A204.1 (cell line): ENCODE measurements around the gene CHPF.
A peak's percentile ranks its signal among the peaks of the same experiment; 100 is the strongest.

Experiments
- FAIRE-seq: peaks from 2 replicates; lab custom pipeline; 2012; peaks lifted over from hg19 to GRCh38; lab: Jason Lieb, UNC

Gene CHPF

DNA sequence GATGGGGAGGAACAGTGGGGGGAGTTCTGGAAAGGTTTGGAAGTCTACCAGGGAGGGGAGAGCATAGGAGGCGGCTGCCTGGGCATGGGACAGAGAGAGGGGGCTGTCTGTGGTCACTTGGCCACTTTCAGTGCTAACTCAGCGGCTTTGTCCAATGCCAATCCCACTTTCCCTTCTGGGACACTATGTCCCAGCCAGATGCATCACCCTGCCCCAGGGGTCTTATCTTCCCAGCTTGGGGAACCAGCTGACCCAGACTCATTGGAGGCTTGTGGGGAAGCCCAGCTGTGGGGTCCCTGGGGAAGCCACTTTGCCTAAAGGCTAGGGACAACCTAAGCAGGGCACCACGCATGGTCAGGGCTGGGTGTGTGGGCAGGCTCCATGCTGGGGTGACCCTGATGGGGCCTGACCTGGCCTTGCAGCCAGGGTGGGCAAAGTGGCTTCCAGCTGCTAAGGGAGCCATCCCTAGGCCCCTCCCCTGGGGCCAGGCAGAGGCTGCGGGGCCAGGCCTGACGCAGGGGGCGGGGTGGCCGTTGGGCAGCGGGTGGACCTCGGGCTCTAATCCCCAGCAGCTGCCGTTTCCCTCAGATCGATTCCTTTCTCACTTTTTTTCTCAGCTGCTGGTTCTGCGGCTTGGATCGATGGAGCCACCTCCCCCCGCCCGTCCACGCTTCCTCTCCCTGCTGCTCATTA lies 30.9 kb downstream of the CHPF start:
- FAIRE-seq: no peak

- no peak for FAIRE-seq
Observed at GRCh38 chr2:219511547-219512325, 31.9 kb downstream of the CHPF start.

GRCh38 chr2:219510512-219511135 lies 33.0 kb downstream of the CHPF start:
- FAIRE-seq: no peak

DNA sequence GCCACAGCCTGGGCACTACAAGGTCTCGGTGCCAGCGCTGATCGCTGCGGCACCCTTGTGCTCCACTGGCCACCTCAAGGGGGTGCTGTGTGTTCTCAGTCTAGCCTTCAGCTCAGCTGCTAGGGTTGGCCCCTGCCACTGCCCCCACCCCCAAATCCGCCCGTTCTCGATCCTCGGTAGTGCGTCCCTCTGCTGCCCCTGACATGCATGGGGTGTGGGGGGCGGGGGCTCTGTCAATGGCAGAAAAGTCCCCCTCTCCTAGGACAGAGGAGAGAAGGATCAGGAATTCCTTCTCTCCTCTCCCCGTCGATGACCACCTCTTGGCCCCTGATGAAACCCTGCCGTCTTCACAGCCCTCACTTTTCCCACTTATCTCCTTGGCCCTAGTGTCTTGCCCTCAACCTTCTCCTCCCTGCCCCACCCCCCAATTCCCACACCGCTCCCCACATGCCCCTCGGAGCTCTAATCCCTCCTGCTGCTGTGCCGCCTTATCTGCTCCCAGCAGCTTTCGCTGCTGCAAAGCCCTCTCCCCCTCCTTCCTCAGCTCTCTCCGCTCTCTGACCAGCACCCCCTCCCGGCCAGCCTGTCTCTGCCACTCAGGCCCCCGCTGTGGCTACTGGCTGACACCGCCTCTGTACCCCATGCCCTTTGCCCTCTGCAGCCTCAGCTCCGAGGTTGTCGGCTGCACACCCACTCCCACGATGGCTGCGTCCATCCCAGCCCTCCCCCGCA lies 33.7 kb downstream of the CHPF start:
- FAIRE-seq: no peak

DNA sequence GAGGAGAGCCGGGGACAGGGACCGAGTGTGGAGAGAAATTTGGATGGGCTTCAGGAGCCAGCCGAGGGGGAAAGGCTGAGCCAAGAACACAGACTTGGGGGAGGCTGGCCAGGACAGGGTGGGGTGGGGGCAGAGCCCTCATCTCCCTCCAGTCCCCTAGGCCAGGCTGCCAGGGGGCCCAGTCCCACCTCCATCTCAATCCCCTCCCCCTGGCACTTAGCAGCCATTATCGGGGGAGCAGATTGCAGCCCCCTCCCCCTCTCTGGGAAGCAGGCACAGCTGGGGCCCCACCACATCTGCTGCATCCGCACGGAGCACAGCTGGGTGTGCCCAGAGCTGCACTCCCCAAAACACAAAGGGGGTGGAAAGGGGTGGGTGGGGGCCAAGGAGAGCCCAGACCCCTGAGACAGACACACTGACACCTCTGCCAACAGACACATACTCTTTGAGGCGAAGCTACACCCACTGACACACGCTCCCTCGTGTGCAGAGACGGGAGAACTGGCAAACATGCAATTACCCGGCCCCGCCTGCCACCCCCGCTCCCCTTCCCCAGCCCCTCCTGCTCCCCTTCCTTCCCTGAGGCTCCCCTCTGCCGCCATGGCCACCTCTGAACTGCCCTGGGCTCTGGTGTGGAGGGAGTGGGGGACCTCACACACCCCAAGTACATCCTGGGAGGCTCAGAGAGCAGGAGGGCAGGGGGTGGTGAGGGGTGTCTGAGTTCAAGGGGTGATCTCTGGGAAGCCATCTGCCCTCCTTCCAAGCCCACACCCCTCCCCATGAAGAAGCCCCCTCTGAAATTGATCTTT lies 34.4 kb downstream of the CHPF start:
- FAIRE-seq: no peak

GRCh38 chr2:219508444-219508734 lies 35.2 kb downstream of the CHPF start:
- FAIRE-seq: no peak

- no peak for FAIRE-seq
Observed at GRCh38 chr2:219507581-219508443, 35.8 kb downstream of the CHPF start.

- FAIRE-seq: no peak
Observed at GRCh38 chr2:219506802-219507526, 36.6 kb downstream of the CHPF start.

- no peak for FAIRE-seq
Observed at GRCh38 chr2:219506153-219506801, 37.3 kb downstream of the CHPF start.

DNA sequence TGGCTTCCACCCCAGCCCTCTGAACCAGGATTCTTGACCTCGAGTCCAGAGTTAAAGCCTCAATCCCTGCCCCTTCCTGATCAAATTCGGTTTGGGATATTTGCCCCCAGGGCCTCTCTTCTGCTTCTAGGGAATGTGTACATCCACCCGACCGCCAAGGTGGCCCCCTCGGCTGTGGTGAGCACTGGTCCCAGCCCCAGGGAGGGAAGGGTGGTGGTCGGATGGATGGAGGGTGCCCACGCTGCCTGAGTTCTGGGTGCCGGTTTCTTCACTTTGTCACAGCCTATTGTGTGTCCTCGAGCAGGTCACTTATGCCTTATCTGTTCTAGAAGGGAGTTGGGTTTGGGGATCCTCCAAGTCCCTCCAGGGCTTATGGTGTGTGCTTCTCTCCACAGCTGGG lies 38.0 kb downstream of the CHPF start:
- no peak for FAIRE-seq

DNA sequence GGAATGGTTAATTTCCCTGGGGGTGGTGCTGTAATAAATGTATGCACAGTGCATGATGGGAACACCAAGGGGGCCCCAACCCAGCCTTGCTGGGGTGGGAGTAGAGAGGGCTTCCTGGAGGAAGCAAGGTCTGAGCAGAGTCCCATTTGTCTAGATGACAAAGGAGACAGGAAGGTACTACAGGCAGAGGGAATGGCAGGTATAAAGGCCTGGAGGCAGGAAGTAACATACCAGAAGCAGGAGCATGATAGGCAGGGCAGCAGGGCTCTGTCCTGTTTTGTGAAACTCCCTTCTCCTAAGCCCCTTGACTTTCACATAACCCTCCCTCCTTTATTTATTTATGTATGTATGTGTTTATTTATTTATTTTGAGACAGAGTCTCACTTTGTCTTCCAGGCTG lies 41.0 kb downstream of the CHPF start:
- no peak for FAIRE-seq

DNA sequence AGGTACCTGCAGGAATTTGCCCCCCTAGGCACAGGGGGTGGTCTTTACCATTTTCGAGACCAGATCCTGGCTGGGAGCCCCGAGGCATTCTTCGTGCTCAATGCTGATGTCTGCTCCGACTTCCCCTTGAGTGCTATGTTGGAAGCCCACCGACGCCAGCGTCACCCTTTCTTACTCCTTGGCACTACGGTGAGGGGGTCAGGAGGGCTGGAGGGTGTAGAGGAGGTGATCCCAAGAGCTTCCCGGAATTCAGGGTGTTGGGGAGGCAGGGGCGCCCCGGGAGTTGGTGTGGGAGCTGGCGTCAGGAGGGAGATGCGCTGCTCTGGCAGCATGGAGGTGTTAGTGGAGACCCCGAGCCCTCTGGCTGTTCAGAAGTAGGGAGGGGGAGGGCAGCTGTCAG lies 41.8 kb downstream of the CHPF start:
- no peak for FAIRE-seq

GRCh38 chr2:219500135-219500534 lies 43.5 kb downstream of the CHPF start:
- FAIRE-seq: no peak

DNA sequence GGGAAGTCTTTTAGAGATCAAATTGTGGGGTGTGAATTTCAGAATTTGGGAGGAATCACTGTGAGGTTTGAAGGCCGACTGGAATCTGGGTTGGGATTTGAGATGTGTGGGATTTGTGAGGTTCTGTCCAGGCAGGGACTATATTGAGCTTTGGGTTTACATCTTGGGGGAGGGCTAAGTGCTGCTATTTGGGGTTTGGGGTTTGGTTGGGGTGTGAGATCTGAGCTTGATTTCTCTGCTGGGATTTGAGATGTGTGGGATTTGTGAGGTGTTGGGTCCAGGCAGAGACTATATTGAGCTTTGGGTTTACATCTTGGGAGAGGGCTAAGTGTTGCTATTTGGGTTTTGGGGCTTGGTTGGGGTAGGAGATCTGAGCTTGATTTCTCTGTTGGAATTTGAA lies 44.1 kb downstream of the CHPF start:
- no peak for FAIRE-seq

DNA sequence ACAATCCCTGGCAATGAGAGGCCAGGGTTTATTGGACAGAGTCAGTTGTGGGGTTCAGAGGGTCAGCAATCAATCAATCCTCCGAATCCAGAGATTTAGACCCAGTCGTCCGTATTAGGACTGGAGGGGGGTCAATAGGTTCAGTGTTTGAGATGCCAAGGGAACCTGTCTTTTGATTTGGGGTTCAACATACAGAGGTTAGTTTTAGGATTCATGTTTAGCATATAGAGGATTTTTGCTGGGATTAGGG lies 44.6 kb downstream of the CHPF start:
- FAIRE-seq: no peak

GRCh38 chr2:219498280-219499057 lies 45.1 kb downstream of the CHPF start, which contains the start of gene GMPPA:
Gene GMPPA (plus strand): TSS chr2:219498891. CDS start chr2:219499976, 1,085 bp downstream.
- FAIRE-seq: peak; percentile 99

DNA sequence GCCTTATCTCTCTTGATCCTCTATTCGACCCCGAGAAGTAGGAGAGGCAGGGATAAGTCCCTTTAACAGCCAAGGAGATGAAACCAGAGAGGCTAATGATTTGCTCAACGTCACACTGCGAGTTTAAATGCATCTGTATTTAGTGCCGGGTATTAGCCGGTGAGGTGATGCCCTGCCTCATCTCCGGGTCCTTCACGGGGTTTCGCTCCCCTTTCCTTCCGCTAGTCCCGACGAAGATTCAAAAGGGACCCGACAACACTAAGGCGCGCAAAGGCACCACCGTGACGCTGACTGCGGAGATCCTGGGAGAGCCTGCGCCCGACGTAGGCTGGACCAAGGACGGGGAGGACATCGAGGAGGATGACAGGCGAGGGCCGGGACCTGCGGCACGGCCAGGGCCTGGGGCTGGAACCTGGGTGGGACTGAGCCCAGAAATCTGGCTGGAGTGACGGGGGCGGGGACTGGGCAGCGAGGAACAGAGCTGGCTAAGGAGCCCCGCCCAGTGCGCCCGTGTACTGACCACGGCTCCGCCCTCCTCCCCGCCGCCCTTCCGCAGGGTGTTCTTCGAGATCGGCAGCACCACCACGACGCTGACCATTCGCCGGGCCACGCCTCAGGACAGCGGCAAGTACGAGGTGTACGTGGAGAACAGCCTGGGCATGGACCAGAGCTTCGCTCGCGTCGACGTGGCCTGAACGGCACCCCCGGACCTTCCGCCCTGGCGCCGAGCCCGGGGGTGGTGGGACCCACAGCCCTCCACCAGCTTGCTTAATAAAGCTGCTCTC lies 45.9 kb downstream of the CHPF start:
- no peak for FAIRE-seq

DNA sequence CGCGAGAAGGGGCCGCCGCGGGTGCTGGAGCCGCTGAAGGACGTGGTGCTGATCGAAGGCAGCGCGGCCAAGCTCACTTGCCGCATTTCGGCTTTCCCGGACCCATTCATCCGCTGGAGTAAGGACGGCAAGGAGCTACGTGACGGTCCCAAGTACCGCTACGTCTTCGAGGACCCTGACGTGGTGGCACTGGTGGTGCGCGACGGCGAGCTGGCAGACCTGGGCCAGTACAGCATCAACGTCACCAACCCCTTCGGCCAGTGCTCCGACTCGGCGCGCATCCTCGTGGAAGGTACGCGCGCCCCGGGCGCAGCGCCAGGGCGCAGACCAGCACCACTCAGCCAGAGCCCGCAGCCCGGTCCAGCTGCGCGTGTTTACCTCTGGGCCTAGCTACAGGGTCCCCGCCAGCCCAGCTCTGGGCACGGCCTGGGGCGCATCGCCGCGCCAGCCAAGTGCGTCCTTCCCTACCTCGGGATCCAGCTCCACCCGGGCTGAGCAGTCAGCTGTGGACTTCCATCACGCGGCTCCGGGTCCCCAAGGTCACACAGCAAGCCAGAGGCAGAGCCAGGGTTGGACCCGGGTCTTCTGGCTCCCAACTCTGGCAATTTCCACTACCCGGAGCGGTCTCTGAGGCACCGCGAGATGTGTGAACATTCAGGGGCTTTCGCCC lies 46.6 kb downstream of the CHPF start:
- FAIRE-seq: no peak
